H54 (cell line): Measurements from ENCODE around the gene SENP5.
A peak's percentile ranks its signal among the peaks of the same experiment; 100 is the strongest.

Source experiments
- DNase-seq: peaks from one replicate; pipeline ENCODE4 v3.0.0; 2011; ENCODE audit warnings: low spot score, mixed read lengths; ENCODE audit not compliant: insufficient read length
- FAIRE-seq: peaks from 3 replicates; lab custom pipeline; 2011; peaks lifted over from hg19 to GRCh38; lab: Jason Lieb, UNC
- POLR2A ChIP-seq: IDR thresholded peaks from 2 replicates; pipeline ENCODE4 v1.6.1; 2011; ENCODE audit warnings: low read depth, mild to moderate bottlenecking, low read length

SENP5 gene

DNA sequence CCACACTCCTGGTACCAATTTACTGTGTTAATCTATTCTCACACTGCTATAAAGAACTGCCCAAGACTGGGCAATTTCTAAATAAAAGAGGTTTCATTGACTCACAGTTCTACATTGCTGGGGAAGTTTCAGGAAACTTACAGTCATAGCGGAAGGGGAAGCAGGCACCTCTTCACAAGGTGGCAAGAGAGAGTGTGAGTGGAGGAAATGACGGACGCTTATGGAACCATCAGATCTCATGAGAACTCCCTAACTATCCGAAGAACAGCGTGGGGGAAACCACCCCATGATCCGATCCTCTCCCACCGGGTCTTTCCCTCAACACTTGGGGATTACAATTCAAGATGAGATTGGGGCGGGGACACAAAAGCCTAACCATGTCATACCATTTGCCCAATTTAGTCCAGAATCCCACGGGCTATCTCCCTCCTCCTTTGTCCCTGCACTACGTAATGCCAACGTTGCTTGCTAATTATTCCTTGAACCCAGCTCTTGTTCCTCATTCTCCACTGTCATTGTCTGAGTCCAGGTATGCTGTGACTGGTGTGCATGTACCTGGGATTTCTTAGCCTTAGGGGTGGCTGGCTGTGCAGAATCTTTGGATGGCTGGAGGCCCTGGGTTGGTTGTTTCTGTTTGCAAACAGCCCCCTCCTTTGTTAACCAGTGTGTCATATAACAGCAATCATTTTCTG is 97.5 kb downstream of the SENP5 start:
- no peak for FAIRE-seq
- no peak for TF ChIP-seq POLR2A
- DNase-seq, result no peak

DNA sequence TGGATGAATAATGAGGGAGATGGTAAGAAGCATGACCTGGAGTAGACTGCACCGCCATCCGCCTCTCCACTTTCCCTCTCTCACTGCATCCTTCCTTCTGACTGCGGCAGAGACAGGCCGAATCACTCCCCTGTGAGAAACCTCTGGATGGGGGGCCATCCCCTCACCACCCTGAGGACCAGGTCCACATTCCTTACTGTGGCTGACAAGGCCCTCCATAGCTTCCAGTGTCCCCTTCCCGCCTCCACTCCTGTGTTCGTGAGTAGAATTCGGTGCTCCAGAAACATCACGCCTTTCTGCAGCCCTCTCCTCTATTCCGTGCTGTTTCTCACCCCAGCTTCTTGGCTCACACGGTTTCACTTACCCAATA is 98.1 kb downstream of the SENP5 start:
- FAIRE-seq (no peak), DNase-seq (no peak)
- no peak for TF ChIP-seq POLR2A

DNA sequence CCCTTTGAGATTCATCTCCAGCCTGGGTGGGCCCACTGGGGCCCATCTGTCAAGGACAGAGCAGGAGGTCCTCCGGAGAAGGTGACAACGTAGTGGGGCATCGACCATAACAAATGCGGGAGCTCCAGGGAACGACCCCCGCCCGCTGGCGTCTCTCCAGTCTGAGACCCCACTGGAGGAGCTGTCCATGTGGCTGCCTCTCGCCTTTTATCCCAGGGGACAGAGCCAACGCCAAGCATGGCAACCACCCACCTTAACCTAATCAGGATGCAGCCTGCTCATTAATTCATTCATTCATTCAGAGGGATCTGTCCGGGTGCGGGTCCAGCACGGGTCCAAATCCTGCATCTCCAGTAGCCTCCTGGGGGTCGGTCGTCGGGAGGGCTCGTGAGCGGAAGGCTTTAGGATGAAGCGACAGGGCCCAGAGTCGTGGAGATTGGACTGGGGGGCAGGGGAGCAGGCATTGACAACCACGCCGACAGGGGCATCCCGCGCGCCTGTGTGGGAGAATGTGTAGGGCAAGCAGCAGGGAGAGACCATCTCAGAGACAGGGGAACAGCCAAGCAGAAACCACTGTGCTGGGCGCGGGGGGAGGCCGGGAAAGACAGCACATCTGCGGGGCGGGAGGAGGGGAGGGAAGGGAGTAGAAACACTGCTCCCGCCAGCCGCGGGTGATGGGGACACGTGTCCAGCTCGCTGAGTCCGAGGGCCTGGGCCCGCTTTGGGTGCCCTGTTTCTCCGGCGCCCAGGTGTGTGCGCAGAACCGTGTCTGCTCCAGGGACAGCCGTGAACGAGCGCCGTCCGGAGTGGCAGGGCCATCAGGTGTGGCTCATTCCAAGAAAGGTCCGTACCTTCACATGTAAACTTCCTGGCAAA is 99.0 kb downstream of the SENP5 start:
- DNase-seq, result no peak
- TF ChIP-seq POLR2A, result no peak
- FAIRE-seq, result no peak

DNA sequence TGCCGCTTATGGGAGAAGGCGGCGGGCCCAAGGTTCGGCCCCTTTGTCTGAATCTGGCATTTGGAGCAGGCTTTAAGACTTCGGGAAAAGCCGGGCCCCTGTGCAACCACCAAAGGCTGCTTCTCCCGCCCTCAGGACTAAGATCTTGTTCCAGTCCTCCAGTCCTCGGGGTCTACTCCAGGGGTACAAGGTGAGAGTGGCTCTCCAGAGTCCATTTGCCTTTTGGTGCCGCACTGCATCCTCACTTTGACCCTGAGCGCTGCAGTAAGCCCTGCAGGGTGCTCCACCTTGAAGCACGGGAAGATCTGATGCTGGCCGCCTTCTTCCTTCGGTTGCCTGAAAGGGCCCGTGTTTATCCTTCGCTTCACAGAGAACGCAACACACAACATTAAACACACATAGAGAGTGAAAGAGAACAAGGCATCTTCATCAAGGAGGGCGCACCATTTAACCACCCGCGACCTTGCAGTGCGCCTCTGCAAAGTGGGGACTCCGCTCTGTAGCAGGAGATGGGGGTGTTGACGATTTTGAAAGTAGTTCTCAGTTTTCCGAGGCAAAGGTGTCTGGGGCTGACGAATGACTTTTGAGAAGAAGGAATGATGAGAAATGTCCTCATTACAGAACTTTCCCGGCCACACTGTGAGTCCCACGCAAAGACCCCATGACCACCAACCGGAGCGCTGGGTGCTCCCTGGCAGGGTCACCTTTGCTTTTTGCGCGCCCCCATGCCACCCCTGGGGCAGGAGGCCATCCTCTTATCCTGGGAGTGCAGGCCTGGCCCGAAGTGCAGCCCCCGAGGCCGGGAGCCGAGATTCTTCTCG is 99.9 kb downstream of the SENP5 start:
- FAIRE-seq (no peak), DNase-seq (no peak)
- TF ChIP-seq POLR2A, result no peak

DNA sequence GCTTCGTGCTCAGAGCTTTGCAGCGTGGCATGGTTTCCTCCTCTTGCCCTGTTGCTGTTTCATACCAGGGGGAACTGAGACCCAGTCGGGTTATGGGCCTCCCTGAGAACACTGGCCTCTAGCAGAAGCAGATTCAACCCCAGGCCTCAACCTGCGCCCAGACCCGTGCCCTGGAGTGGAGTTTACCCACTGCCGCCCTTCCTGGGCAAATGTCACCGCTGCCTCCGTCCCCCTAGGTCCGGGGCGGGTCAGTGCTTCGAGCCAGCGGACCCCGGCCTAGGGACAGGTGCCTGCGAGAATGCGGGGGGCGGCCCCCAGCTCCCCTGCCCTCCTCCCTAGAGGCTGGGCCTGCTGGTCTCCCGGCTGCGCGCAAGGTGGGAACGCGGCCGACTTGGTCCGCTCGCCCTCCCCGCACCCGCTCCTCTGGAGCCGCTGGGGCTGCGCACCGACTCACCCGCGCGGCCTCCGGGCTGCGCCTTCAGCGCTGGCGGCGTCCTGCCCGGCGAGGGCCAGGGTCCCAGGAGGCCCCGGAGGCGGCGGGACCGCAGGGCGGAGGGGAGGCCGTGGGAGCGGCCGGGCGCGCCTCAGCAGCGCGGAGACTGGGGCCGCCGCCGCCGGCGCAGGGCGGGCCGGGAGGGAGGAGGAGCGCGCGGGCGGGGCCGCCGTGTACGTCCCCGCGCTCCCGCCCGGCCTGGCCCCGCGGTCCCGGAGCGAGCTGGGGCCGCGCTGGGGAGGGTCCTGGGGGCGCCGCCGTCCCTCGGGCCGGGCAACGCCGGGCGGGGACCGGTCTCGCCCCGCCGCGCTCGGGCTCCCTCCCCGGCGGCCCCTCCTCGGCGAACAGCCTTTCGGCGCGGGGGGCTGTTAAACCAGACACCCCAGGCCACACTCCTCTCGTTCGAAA is 100.8 kb downstream of the SENP5 start, which contains the start of gene PIGZ:
PIGZ (minus strand) TSS at position 601 of the 901 bp plus-strand sequence. CDS start 16,802 bp downstream, outside the sequence.
- peak; percentile 71 for DNase-seq

DNA sequence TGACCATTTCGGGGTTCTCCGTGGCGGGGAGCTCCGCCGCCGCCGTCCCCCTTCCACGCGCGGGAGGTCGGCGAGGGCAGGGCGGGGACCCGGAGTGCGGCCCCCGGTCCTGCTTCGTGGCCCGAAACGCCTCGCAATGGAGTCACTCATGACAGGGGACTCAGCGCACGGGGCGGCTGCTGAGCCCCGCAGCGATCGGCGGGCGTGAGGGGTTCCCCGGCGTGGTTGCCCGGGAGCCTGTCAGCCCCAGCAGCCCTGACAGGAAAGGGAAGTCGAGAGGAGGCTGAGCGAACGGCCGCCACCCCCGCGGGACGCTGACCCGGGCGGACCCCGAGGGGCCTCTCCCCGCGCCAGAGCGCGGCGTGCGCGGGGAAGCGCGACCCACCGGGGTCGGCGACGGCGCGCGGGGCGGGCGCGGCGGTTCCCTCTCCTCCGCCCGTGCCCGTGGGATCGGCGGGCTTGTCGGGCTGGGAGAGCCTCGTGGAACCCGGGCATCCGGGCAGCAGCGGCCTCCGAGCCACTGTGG is 101.5 kb downstream of the SENP5 start:
- TF ChIP-seq POLR2A, result no peak
- FAIRE-seq (no peak), DNase-seq (peak; percentile 68)

More for the DNA sequence above, 100.8 kb downstream of the SENP5 start, which contains the start of gene PIGZ:
- FAIRE-seq, result no peak
- TF ChIP-seq POLR2A, result peak; percentile 44

DNA sequence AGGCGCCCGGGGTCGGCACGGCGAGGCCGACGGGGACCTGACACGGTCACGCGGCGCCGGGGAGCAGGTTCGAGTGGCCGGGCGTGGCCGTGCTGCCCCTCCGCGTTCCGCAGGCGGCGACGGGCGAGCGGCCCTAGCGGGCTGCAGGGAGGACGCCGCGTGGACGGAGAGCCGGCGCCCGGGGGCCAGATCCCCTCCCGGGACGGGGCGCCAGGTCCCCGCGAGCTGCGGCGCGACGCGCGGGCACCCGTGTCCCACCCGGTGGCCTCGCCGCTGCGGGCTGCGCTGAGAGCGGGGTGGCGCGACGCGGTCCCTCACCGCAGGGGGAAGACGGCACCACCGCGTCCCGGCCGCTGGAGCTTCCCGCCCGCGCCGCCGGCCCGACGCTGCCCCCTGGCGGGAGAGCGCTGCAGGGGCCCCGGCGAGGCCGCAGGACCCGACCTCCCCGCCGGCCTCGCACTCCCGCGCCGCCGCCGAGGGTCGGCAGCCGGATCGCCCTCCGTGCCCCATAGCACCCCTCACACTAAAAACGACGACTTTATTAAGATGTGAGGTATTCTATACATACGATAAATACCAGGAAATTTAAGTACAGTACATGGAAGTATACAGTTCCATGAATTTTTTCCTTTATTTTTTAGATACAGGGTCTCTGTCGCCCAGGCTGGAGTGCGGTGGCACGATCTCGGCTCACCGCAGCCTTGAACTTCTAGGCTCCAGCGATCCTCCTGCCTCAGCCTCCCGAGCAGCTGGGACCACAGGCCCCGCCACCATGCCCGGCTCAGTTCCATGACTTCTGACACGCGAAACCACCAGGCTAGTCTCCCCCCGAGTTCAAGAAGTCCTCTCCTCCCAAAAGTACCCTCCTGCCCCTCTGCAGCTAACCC is 102.2 kb downstream of the SENP5 start:
- no peak for FAIRE-seq
- peak; percentile 53 for TF ChIP-seq POLR2A
- peak; percentile 93 for DNase-seq

DNA sequence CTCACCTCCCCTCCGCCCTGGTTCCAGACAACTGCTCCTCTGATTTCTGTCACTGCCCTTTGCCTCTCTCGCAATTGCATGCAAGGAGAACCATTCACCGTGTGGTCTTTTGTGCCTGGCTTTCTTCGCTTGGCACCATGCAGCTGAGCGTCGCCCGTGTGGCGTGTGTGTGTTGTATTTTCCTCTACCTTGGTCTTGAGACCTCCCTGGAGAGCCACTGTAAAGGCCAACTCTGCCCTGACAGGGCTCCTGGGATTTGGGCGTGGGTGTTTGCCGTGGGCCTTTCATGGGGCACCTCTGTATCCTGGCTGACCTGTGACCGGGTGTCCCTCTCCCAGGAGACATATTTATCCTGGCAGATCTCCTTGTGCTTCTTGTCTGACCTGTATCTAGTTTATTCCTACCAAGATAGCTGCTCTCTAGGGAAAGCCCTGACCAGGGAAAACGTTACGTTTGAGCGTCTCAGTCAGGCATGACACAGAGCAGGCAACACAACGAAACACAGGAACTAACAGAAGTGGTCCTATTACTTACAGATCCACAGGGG is 102.9 kb downstream of the SENP5 start:
- TF ChIP-seq POLR2A, result no peak
- no peak for FAIRE-seq

DNA sequence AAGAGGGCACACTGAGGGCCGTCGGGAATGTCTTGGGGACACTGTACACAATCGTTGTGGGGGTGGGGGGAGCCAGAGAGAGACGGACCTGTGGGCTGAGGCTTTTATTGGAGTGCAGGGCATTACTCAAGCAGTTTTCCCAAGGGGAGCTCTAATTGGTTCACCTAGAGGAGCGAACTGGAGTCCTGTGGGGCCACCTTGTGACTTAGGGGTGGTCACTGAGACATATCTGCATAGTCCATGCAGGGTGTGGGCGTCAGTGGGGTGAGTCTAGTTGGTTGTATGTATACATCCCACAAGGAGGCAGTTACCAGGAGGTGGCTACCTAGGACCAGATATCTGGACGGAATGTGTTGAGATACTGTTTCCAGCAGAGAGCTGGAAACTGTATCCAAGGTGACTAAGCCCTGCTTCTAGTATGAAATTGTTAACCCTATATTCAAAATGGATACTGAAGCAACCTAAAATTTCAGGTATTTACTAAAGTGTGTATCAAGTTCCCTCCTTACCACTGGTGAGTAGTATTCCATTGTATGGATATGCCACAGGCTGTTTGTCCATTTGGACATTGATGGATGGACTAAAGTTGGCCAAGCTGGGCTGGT is 103.5 kb downstream of the SENP5 start:
- DNase-seq (peak; percentile 49), FAIRE-seq (no peak)
- TF ChIP-seq POLR2A, result no peak

More for the DNA sequence above, 102.9 kb downstream of the SENP5 start:
- DNase-seq, result no peak

DNA sequence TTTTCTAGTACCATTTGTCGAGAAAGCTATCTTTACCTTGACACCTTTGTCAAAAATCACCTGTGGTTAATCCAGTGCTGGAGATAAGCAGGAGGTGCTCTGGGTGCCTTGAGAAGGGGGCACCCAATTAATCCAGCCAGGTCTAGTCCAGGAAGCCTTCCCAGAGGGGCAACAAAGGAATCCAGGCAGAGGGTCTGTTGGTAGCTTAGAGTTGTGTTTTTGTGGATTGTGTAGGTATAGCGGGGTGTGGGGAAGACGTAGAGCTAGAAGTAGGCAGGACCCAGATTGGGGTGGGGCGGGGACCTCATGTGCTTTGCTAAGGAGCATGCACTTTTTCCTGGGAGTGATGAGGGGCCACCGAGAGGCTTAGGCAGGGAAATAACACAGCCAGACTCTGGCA is 106.9 kb downstream of the SENP5 start:
- FAIRE-seq (no peak), DNase-seq (no peak)
- no peak for TF ChIP-seq POLR2A

DNA sequence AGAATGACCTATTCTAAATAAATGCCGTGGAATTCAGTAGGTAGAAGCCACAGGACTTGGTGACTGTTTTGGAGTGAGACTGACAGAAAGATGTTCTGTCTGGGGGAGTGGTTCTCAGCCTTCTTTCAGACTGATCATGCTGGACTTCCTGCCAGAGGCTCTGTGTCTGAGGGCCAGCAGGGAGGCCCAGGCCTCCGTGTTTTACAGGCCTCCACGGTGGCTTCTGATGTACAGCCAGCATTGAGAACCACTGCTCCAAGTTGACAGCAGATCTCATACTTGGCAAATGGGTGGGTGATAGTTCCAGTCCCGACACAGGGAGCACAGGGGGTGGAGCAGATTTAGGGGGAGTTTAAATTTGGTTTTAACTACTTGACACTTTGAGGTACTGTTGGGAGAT is 107.6 kb downstream of the SENP5 start:
- FAIRE-seq (no peak), DNase-seq (no peak)
- TF ChIP-seq POLR2A, result no peak
